ENCODE measurements around the gene ENTPD6.

DNA sequence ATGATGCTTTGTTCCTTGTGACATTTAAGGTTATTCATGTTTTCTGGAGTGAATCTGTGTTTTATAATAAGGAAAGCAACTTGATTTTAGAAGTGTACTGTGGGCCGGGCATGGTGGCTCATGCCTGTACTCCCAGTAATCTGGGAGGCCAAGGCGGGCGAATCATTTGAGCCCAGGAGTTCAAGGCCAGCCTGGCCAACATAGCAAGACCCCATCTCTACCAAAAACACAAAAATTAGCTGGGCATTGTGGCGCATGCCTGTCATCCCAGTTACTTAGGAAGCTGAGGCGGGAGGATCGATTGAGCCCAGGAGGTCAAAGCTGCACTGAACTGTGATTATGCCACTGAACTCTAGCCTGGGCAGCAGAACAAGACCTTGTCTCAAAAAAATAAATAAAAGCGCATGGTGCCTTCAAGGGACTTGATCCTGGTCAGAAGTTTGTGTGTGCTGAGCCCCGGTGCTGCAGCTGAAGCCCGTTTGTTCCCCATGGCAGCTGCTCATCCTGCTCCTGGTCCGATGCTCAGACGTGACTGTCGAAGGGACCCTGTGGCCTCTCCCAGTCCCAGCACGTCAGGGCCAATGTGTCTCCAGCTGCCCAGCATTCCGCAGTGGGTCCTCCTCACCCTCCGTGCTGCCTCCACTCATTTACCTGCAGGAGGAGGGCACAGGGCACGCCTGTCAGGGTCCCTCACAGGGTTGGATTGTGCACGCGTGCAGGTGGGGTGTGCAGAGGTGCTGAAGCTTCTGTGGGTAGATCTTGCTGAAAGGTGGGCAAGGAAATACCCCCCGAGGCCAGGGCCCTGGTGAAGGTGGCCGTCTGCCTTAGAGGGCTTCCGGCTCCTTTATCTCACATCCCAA is 18.3 kb downstream of the ENTPD6 start:
- TF ChIP-seq, protein P1, sequence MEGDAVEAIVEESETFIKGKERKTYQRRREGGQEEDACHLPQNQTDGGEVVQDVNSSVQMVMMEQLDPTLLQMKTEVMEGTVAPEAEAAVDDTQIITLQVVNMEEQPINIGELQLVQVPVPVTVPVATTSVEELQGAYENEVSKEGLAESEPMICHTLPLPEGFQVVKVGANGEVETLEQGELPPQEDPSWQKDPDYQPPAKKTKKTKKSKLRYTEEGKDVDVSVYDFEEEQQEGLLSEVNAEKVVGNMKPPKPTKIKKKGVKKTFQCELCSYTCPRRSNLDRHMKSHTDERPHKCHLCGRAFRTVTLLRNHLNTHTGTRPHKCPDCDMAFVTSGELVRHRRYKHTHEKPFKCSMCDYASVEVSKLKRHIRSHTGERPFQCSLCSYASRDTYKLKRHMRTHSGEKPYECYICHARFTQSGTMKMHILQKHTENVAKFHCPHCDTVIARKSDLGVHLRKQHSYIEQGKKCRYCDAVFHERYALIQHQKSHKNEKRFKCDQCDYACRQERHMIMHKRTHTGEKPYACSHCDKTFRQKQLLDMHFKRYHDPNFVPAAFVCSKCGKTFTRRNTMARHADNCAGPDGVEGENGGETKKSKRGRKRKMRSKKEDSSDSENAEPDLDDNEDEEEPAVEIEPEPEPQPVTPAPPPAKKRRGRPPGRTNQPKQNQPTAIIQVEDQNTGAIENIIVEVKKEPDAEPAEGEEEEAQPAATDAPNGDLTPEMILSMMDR (conservative IDR thresholded peaks at IDR 0.05): no peak
- TF ChIP-seq EZH2 (IDR thresholded peaks at IDR 0.05; ENCODE audit: low read depth): no peak

Measured in PC-9 (cell line).